Skeletal muscle tissue (tissue), 4 donors: ENCODE results near the gene ARMC9. TPM values are rescaled to one million over a fixed set of nuclear protein-coding genes. Genes with fewer than 3 reads are reported as not detected.

Source experiments
- H3K27ac ChIP-seq: one replicate; pipeline ENCODE4 v1.7.0; 2013; ENCODE audit warnings: mild to moderate bottlenecking, low read depth, low read length, inconsistent platforms
- H3K27me3 ChIP-seq, 3 donors: one replicate each; pipeline ENCODE4 v1.7.0; 2013; ENCODE audit warnings: low read length in 3 of 3; ENCODE audit not compliant: control insufficient read depth in 3 of 3, insufficient read depth in 3 of 3
- H3K36me3 ChIP-seq, 3 donors: one replicate each; pipeline ENCODE4 v1.7.0; 2013; ENCODE audit warnings: low read length in 3 of 3; ENCODE audit not compliant: control insufficient read depth in 3 of 3, insufficient read depth in 3 of 3
- H3K4me1 ChIP-seq, 3 donors: one replicate each; pipeline ENCODE4 v1.7.0; 2013; ENCODE audit warnings: low read length in 3 of 3, mild to moderate bottlenecking in 3 of 3; ENCODE audit not compliant: control insufficient read depth in 3 of 3, insufficient read depth in 3 of 3
- H3K4me3 ChIP-seq, 3 donors: one replicate each; pipeline ENCODE4 v1.7.0; 2013; ENCODE audit warnings: low read length in 3 of 3
- H3K9ac ChIP-seq, 3 donors: one replicate each; pipeline ENCODE4 v1.7.0; 2013; ENCODE audit warnings: low read length in 3 of 3, mild to moderate bottlenecking in 3 of 3, moderate library complexity in 2 of 3, low read depth in 1 of 3
- H3K9me3 ChIP-seq, 3 donors: one replicate each; pipeline ENCODE4 v1.7.0; 2013; ENCODE audit warnings: low read length in 3 of 3; ENCODE audit not compliant: control insufficient read depth in 3 of 3
- total RNA-seq: library from RNA; depleted of rRNA; stranded (reverse); fragments of >200 nt; gene quantifications from one replicate; pipeline ENCODE4 v1.2.3, GENCODE V29; 2014
- donor health status: Osteomylitis.

The ARMC9 gene
- total RNA-seq, 1 donor from 2014 or later: 6.8 TPM

DNA sequence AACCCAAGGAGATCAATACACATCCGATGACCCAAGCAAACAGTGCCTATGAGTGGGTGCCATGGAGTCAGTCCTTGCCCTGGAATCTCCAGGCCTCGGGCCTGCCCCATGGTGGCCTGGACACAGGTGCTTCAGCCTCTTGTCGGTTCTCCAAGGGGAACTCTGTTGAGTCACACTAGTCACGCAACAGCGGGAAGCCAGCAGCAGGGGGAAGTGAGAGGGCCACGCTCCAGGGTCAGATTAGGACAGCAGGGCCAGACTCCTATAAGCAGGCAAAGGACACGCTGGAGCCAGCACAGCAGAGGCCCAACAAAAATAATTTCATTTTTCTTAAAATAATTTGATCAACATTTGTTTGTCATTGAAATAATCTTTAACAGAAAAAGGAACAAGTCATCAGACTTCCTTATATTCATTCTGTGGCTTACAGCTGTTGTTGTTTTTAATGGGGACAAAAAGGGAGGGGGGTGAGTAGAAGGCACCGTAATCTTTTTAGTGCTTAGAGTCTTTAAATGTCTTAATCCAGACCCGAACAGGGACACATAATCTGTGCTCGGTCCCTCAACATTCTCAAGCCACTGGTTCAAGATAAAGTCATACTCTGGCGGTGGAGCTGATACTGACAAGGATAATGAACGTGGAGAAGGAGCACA, 16.4 kb upstream of the ARMC9 start:
- Histone ChIP-seq H3K9ac (peak overlapping the region in 2 of 3 donors; percentile 17 to 60), H3K4me1 (peaks cover 21 to 35% (median 30%) of the 10 kb centered on the region in 3 donors), H3K36me3 (no peaks in the 10 kb centered on the region), H3K27ac (peak overlapping the region; percentile 79), H3K9me3 (no peaks in the 10 kb centered on the region), H3K27me3 (no peaks in the 10 kb centered on the region), H3K4me3 (peak overlapping the region in 2 of 3 donors; percentile 45 to 56)

GRCh38 chr2:231182513-231182899, 15.9 kb upstream of the ARMC9 start:
- peaks cover 21 to 36% (median 34%) of the 10 kb centered on the region in 3 donors for H3K4me1 ChIP-seq

DNA sequence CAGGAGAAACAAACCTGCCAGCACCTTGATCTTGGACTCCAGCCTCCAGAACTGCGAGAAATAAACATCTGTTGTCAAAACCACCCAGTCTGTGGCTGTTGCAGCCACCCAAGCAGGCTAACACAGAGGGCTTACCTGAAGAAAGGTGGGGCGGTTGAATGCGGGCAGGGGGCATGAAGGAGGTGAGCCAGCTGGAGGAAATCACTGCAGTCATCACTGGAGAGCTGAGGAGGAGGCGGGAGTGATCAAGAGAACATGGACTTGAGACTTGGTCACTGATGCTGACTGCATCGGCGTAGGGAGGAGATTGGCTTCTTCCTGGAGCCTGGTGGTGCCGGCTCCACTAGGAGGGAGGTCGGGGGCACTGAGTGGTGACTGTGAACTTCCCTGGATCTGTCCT, 14.6 kb upstream of the ARMC9 start:
- Histone ChIP-seq H3K27ac (no peak overlapping the region), H3K27me3 (no peaks in the 10 kb centered on the region), H3K9ac (no peak overlapping the region), H3K4me1 (peaks cover 29 to 41% (median 41%) of the 10 kb centered on the region in 3 donors), H3K36me3 (no peaks in the 10 kb centered on the region), H3K4me3 (no peak overlapping the region), H3K9me3 (no peaks in the 10 kb centered on the region)

More at GRCh38 chr2:231182513-231182899, 15.9 kb upstream of the ARMC9 start:
- Histone ChIP-seq H3K9me3 (no peaks in the 10 kb centered on the region), H3K9ac (peak overlapping the region in 2 of 3 donors; percentile 17 to 60), H3K27me3 (no peaks in the 10 kb centered on the region), H3K4me3 (peak overlapping the region in 2 of 3 donors; percentile 45 to 56), H3K36me3 (no peaks in the 10 kb centered on the region), H3K27ac (peak overlapping the region; percentile 79)

DNA sequence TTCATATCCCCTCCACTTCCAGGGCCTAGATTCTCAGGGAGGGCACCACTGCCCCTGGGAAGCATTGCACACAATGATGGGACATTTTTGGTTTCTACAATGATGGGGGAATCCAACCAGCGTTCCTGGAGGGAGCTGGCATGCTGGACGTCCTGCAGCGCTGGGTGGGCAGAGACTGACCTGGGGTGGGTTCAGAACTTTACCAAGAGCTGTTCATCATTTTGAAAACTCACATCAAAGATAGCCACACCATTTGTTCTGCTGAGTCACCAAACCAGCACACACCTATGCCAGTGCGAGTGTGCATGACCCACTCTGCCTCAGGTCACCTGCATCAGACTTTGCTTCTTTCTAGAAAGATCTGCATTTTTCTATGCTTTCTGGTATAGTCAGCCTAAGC, 14.1 kb upstream of the ARMC9 start:
- H3K36me3 ChIP-seq: no peaks in the 10 kb centered on the region
- H3K4me3 ChIP-seq: no peak overlapping the region
- H3K9me3 ChIP-seq: no peaks in the 10 kb centered on the region
- no peaks in the 10 kb centered on the region for H3K27me3 ChIP-seq
- H3K27ac ChIP-seq: no peak overlapping the region
- H3K9ac ChIP-seq: no peak overlapping the region
- H3K4me1 ChIP-seq: peaks cover 33 to 44% (median 44%) of the 10 kb centered on the region in 3 donors

- Histone ChIP-seq H3K27me3 (no peaks in the 10 kb centered on the region), H3K27ac (no peak overlapping the region), H3K9me3 (no peaks in the 10 kb centered on the region), H3K9ac (no peak overlapping the region), H3K4me3 (no peak overlapping the region), H3K4me1 (peaks cover 40 to 47% (median 46%) of the 10 kb centered on the region in 3 donors), H3K36me3 (no peaks in the 10 kb centered on the region)
These were observed 13.2 kb upstream of the ARMC9 start for GRCh38 chr2:231185050-231185725.

- H3K27me3 ChIP-seq: no peaks in the 10 kb centered on the region
- peaks cover 40 to 47% (median 42%) of the 10 kb centered on the region in 3 donors for H3K4me1 ChIP-seq
- no peaks in the 10 kb centered on the region for H3K9me3 ChIP-seq
- no peak overlapping the region for H3K4me3 ChIP-seq
- no peak overlapping the region for H3K27ac ChIP-seq
- no peaks in the 10 kb centered on the region for H3K36me3 ChIP-seq
- H3K9ac ChIP-seq: peak overlapping the region in 2 of 3 donors; percentile 6 to 33
These were observed 12.5 kb upstream of the ARMC9 start for GRCh38 chr2:231185886-231186285.

DNA sequence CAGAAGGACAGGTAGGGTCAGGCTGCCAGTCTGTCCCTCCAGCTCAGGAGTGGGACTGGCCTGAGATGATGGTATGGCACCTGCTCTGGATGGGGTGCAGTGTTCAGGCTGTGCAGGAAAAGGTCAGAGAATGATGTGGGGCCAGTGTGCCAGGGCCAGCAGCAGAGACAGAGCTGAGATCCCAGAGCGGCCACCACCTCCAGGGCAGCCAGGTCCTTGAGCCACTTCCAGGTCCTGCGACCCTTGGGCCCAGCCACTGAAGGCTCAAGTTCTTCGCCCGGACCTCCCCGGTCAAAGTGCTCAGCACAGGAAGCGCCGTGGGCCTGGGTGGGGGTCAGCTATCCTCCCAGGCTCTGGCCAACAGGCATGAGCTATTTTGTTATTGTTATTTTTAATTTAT, 12.1 kb upstream of the ARMC9 start:
- H3K27ac ChIP-seq: no peak overlapping the region
- peak overlapping the region in 1 of 3 donors; percentile 33 for H3K9ac ChIP-seq
- H3K4me3 ChIP-seq: no peak overlapping the region
- peaks cover 40 to 47% (median 42%) of the 10 kb centered on the region in 3 donors for H3K4me1 ChIP-seq
- no peaks in the 10 kb centered on the region for H3K9me3 ChIP-seq
- H3K27me3 ChIP-seq: no peaks in the 10 kb centered on the region
- H3K36me3 ChIP-seq: no peaks in the 10 kb centered on the region

DNA sequence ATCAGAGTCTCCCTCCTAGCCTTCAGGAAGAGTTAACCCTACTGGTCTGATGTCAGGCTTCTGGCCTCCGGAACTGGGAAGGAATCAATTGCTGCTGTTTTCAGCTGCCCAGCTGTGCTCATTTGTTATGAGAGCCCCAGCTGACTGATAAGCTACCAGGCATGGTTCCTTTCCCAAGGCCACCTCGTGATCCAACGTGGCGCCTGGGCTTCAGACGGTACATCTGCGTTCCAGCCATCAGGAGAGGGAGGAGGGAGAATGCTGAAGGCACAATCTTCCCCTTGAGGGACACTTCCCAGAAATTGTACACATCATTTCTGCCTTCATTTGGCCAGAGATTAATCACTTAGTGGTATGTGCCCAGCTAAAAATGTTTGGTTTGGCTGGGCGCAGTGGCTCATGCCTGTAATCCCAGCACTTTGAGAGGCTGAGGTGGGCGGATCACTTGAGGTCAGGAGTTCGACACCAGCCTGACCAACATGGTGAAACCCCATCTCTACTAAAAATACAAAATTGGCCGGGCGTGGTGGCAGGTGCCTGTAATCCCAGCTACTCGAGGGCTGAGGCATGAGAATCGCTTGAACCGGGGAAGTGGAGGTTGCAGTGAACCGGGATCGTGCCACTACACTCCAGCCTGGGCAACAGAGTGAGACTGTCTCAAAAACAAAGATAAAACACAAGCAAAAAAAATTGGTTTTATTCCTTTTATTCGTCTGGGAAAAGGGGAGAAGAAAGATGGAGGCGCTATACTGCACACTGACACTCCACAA, 10.5 kb upstream of the ARMC9 start:
- Histone ChIP-seq H3K27ac (peak overlapping the region; percentile 64), H3K27me3 (no peaks in the 10 kb centered on the region), H3K9me3 (no peaks in the 10 kb centered on the region), H3K4me1 (peaks cover 32 to 40% (median 33%) of the 10 kb centered on the region in 3 donors), H3K36me3 (no peaks in the 10 kb centered on the region), H3K9ac (peak overlapping the region in 1 of 3 donors; percentile 11), H3K4me3 (no peak overlapping the region)

DNA sequence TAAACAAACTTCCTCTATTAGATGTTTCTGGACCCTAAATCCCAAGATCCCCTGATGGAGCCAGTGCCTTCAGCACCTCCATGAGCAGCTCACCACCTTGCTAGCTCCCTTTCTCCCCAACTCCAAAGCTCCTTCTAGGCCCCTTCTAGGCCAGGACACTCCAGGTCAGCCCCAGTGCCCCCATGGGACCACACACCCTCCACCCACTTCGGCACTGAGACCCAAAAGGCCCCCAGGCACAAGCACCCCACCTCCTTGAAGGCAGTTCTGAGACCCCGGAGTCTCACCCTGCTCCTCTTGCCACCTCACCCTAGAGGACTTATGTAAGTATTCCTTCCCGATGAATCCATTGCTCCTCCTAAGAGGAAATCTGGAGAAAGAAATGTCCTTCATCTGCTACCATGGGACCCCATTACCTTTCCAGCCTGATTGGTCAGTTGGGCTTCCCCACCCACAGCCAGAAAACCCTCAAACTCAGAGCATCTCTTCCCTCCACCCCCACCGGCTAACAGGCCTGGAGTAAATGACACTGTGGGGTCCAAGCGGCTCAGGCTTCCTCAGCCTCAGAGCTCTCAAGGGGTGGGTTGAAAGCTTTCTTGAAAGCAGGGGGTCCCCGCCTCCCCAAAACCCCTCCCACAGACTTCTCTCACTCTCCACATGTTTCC, 9.8 kb upstream of the ARMC9 start:
- no peaks in the 10 kb centered on the region for H3K27me3 ChIP-seq
- no peak overlapping the region for H3K4me3 ChIP-seq
- no peaks in the 10 kb centered on the region for H3K9me3 ChIP-seq
- H3K4me1 ChIP-seq: peaks cover 32 to 40% (median 33%) of the 10 kb centered on the region in 3 donors
- H3K36me3 ChIP-seq: no peaks in the 10 kb centered on the region
- peak overlapping the region in 1 of 3 donors; percentile 16 for H3K9ac ChIP-seq
- H3K27ac ChIP-seq: peak overlapping the region; percentile 64
